ENCODE measurements around the gene TRIM3.
A peak's percentile ranks its signal among the peaks of the same experiment; 100 is the strongest.

Gene TRIM3

DNA sequence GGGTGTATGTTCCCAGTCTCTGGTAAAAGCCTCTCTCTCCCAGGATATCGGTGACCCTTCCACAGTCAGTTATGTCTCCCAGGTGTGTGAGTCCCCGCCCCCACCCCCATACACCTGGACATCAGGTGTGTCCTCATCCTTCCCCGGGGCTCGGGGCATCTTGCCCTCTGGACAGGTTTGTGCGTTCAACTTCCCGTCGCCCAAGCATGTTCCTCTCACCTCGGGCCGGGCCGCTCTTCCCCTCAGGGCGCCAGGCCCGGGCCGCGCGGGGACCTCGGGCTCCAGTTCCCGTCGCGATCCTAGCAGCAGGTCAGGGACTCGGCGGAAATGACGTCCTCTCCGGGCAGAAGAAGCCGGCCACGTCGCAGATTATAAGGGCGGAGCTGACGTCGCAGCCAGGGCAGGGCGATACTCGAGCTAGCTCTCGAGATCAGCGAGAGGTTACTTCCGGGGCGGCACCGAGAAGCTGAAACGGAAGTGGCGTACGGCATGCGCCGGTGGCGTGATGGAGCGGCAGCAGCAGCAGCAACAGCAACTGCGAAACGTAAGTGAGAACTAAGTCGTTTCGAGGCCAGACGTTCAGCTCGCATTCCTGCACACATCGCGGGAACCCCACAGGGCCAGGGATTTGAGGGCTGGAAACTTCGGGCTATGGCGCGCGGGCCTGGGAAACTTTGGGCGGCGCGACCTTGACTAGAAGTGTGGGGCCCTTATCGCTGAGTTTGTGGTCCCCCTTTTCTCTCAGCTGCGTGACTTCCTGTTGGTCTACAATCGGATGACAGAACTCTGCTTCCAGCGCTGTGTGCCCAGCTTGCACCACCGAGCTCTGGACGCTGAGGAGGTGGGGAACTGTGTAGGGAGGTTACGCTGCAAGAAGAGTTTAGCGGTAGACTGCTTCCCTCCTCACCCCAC is 7.5 kb upstream of the TRIM3 start, which contains the start of the genes ARFIP2 and TIMM10B:
Gene ARFIP2, minus strand, starts transcription at position 320 of the 912 bp plus-strand sequence. CDS start 910 bp downstream, outside the sequence.
Gene TIMM10B, plus strand, starts transcription at position 490 of the 912 bp plus-strand sequence. Its CDS starts 16 bp downstream, at position 506.
- Histone ChIP-seq H3K36me3 (ENCODE audit: control insufficient read depth in 5 of 5, insufficient read depth in 5 of 5, low read length in 5 of 5) (peaks cover 22 to 63% (median 57%) of the 10 kb centered on the region in 5 donors), H3K27ac (ENCODE audit: low read depth, low read length) (peak within 1 kb of the TSS; percentile 90), H3K4me1 (ENCODE audit: control insufficient read depth in 5 of 5, insufficient read depth in 5 of 5, low read length in 5 of 5) (peaks cover 15 to 36% (median 25%) of the 10 kb centered on the region in 5 donors), H3K9me3 (ENCODE audit: control insufficient read depth in 5 of 5, low read length in 5 of 5) (no peaks in the 10 kb centered on the region), H3K9ac (ENCODE audit: low read length in 5 of 5) (peak within 1 kb of the TSS; percentile 69 to 97 (median 94)), H3K27me3 (ENCODE audit: control insufficient read depth in 5 of 5, insufficient read depth in 4 of 5, low read length in 5 of 5) (no peaks in the 10 kb centered on the region), H3K4me3 (ENCODE audit: low read depth in 1 of 5, low read length in 5 of 5) (peak within 1 kb of the TSS; percentile 79 to 96 (median 87))

DNA sequence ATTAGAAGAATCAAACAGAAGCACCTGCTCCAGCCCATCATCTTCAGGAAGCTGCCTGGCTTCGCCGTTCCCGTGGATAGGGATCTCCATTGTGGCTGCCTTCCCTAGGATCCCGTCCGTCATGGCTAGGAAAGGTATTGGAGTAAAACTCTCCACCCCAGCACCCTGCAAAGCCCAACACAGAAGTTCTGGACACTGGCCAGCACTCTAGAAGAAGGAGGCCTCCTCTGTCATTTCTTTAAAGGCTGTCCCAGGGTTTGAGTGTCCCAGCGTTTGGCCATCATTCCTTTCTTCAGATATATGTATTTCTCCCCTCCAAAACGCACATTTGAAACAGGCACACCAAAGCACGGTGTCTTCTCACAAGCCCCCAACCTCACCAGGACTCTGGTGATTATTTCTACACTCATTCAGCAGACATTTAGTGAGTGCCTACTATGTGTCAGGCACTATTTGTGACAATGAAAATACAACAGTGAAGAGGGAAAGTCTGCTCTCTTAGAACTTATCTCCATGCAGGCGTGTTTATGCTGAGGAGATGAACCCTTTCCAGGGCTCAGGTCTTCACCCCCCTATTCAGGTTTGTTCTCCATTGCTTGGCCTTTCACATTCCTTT is 6.7 kb upstream of the TRIM3 start:
- Histone ChIP-seq H3K36me3 (ENCODE audit: control insufficient read depth in 5 of 5, insufficient read depth in 5 of 5, low read length in 5 of 5) (peaks cover 14 to 56% (median 48%) of the 10 kb centered on the region in 5 donors), H3K9ac (ENCODE audit: low read length in 5 of 5) (peak overlapping the region; percentile 57 to 97 (median 94)), H3K9me3 (ENCODE audit: control insufficient read depth in 5 of 5, low read length in 5 of 5) (no peaks in the 10 kb centered on the region), H3K4me1 (ENCODE audit: control insufficient read depth in 5 of 5, insufficient read depth in 5 of 5, low read length in 5 of 5) (peaks cover 15 to 39% (median 27%) of the 10 kb centered on the region in 5 donors), H3K4me3 (ENCODE audit: low read depth in 1 of 5, low read length in 5 of 5) (peak overlapping the region; percentile 79 to 93 (median 87)), H3K27me3 (ENCODE audit: control insufficient read depth in 5 of 5, insufficient read depth in 4 of 5, low read length in 5 of 5) (no peaks in the 10 kb centered on the region), H3K27ac (ENCODE audit: low read depth, low read length) (peak overlapping the region; percentile 90)

DNA sequence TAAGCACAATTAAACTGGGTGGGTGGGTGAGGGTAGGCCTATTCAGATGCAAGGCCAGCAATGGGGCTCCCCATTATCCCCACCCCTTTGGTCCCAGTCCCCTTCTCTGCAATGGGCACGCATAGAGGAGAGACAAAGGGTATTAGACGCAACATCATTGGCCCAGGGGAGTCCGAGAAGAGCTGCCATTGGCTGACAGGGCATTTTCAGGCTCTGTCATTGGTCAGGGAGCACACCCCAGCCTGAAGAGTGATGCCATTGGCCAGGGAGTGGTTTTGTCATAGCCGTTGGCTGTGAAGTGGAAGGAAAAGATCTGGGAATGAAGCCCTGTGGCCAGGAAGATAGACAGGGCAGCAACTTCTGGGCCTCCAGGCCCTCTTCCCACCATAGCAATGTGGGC is 2.8 kb upstream of the TRIM3 start:
- Histone ChIP-seq H3K9ac (ENCODE audit: low read length in 5 of 5) (no peak overlapping the region), H3K36me3 (ENCODE audit: control insufficient read depth in 5 of 5, insufficient read depth in 5 of 5, low read length in 5 of 5) (peaks cover 0 to 30% (median 28%) of the 10 kb centered on the region in 5 donors), H3K9me3 (ENCODE audit: control insufficient read depth in 5 of 5, low read length in 5 of 5) (no peaks in the 10 kb centered on the region), H3K27ac (ENCODE audit: low read depth, low read length) (no peak overlapping the region), H3K4me1 (ENCODE audit: control insufficient read depth in 5 of 5, insufficient read depth in 5 of 5, low read length in 5 of 5) (peaks cover 7 to 43% (median 34%) of the 10 kb centered on the region in 5 donors), H3K4me3 (ENCODE audit: low read depth in 1 of 5, low read length in 5 of 5) (no peak overlapping the region), H3K27me3 (ENCODE audit: control insufficient read depth in 5 of 5, insufficient read depth in 4 of 5, low read length in 5 of 5) (no peaks in the 10 kb centered on the region)

DNA sequence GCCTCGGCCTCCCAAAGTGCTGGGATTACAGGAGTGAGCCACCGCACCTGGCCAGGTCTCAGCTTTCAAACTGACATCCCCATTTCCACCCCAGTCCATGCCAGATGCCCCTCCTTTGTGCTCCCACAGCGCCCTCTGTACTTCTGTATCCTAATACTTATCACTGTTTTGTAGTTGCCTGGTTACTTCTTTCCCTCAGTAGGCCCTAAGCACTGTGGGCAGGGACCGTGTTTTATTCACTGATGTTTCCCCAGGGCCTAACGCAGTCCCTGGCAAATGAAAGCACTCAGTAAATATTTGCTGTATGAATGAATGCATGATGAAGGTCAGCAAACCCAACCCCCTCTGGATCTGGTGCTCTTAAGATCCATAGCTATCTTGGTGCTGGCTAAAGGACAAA is 2.2 kb upstream of the TRIM3 start:
- H3K9ac ChIP-seq (ENCODE audit: low read length in 5 of 5), result no peak overlapping the region
- peaks cover 0 to 30% (median 28%) of the 10 kb centered on the region in 5 donors for H3K36me3 ChIP-seq (ENCODE audit: control insufficient read depth in 5 of 5, insufficient read depth in 5 of 5, low read length in 5 of 5)
- H3K27ac ChIP-seq (ENCODE audit: low read depth, low read length), result no peak overlapping the region
- H3K4me1 ChIP-seq (ENCODE audit: control insufficient read depth in 5 of 5, insufficient read depth in 5 of 5, low read length in 5 of 5), result peaks cover 7 to 41% (median 32%) of the 10 kb centered on the region in 5 donors
- H3K9me3 ChIP-seq (ENCODE audit: control insufficient read depth in 5 of 5, low read length in 5 of 5), result no peaks in the 10 kb centered on the region
- no peak overlapping the region for H3K4me3 ChIP-seq (ENCODE audit: low read depth in 1 of 5, low read length in 5 of 5)
- no peaks in the 10 kb centered on the region for H3K27me3 ChIP-seq (ENCODE audit: control insufficient read depth in 5 of 5, insufficient read depth in 4 of 5, low read length in 5 of 5)

DNA sequence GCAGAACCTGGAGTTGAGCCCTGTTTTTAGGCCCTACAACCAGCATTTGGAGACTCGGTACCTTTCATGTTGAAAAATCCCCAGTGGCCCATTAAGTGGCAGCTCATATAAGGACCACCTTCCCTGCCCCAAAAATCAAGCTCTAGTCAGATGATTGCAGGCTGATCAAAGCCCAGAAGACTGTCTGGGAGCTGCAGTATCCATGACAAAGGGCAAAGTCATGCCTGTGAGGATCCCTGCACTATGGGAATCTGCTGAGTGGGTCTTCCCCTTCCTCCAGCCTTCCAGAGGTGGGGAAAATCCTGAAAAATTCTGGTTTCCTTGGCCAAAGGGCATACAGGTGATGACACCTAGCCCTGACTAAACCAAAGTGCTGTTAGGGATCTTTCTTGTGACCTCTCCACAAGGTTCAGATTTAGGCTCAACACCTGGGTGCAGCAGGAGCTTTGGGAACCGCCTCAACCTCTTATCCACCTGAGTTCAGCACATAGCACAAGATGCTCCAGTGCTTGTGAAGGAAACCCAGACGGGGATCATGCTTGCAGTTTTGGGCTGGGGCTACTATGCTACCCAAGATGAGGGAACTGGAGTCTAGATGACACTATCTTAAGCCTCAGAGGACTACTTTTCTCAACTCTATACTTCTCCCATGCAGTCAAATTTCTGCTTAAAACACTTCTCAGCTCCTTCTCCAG is 1.2 kb upstream of the TRIM3 start:
- Histone ChIP-seq H3K27me3 (ENCODE audit: control insufficient read depth in 5 of 5, insufficient read depth in 4 of 5, low read length in 5 of 5) (no peaks in the 10 kb centered on the region), H3K9ac (ENCODE audit: low read length in 5 of 5) (peak overlapping the region in 3 of 5 donors; percentile 57 to 90 (median 80)), H3K4me3 (ENCODE audit: low read depth in 1 of 5, low read length in 5 of 5) (peak overlapping the region in 1 of 5 donors; percentile 72), H3K27ac (ENCODE audit: low read depth, low read length) (peak overlapping the region; percentile 91), H3K36me3 (ENCODE audit: control insufficient read depth in 5 of 5, insufficient read depth in 5 of 5, low read length in 5 of 5) (peaks cover 0 to 30% (median 28%) of the 10 kb centered on the region in 5 donors), H3K4me1 (ENCODE audit: control insufficient read depth in 5 of 5, insufficient read depth in 5 of 5, low read length in 5 of 5) (peaks cover 3 to 31% (median 23%) of the 10 kb centered on the region in 5 donors), H3K9me3 (ENCODE audit: control insufficient read depth in 5 of 5, low read length in 5 of 5) (no peaks in the 10 kb centered on the region)

DNA sequence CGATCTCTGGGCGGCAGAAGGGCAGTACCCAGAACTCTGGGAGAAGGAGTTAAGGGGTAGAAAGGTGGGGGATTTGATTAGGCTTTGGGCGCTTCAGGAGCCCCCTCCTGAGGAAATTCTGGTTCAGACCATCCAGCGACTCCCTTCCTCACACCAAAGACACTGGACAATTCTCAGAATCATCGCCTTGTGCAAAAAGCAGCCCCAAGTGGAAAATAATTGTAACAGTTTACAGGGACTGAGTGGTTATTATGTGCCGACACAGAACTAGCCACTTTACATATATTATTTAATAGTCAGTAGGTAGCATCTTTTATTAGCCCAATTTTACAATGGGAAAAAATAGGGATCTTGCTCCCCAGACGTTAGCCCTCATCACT is 662 bp upstream of the TRIM3 start:
- Histone ChIP-seq H3K4me3 (ENCODE audit: low read depth in 1 of 5, low read length in 5 of 5) (peak overlapping the region; percentile 58 to 73 (median 66)), H3K27me3 (ENCODE audit: control insufficient read depth in 5 of 5, insufficient read depth in 4 of 5, low read length in 5 of 5) (no peaks in the 10 kb centered on the region), H3K9me3 (ENCODE audit: control insufficient read depth in 5 of 5, low read length in 5 of 5) (no peaks in the 10 kb centered on the region), H3K9ac (ENCODE audit: low read length in 5 of 5) (peak overlapping the region; percentile 57 to 90 (median 80)), H3K4me1 (ENCODE audit: control insufficient read depth in 5 of 5, insufficient read depth in 5 of 5, low read length in 5 of 5) (peaks cover 3 to 32% (median 25%) of the 10 kb centered on the region in 5 donors), H3K36me3 (ENCODE audit: control insufficient read depth in 5 of 5, insufficient read depth in 5 of 5, low read length in 5 of 5) (peaks cover 0 to 30% (median 28%) of the 10 kb centered on the region in 5 donors), H3K27ac (ENCODE audit: low read depth, low read length) (peak overlapping the region; percentile 91)

DNA sequence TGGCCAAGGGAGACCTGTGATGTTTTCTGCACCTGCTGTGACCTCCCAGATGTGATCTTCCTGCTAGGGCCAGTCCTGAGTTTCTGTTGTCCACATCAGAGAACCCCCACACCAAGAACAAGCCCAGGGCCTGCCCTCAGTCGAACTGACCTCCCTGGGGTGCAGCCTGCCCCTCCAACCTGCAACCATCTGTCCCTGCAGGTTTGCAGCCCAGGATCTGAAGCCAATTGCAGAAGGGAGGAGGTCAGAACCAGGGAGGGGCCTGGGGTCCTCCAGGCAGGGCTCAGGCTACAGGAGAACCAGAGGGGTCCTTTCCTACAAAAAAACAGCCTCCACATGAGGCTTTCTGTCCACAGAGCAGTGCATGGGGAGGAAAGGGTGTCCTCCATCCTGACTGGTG is 807 bp downstream of the TRIM3 start:
- Histone ChIP-seq H3K9me3 (ENCODE audit: control insufficient read depth in 5 of 5, low read length in 5 of 5) (no peaks in the 10 kb centered on the region), H3K4me3 (ENCODE audit: low read depth in 1 of 5, low read length in 5 of 5) (peak overlapping the region; percentile 58 to 87 (median 80)), H3K9ac (ENCODE audit: low read length in 5 of 5) (peak overlapping the region in 3 of 5 donors; percentile 2 to 31 (median 26)), H3K27ac (ENCODE audit: low read depth, low read length) (no peak overlapping the region), H3K36me3 (ENCODE audit: control insufficient read depth in 5 of 5, insufficient read depth in 5 of 5, low read length in 5 of 5) (peaks cover 0 to 16% (median 15%) of the 10 kb centered on the region in 5 donors), H3K4me1 (ENCODE audit: control insufficient read depth in 5 of 5, insufficient read depth in 5 of 5, low read length in 5 of 5) (peaks cover 5 to 41% (median 33%) of the 10 kb centered on the region in 5 donors), H3K27me3 (ENCODE audit: control insufficient read depth in 5 of 5, insufficient read depth in 4 of 5, low read length in 5 of 5) (no peaks in the 10 kb centered on the region)

DNA sequence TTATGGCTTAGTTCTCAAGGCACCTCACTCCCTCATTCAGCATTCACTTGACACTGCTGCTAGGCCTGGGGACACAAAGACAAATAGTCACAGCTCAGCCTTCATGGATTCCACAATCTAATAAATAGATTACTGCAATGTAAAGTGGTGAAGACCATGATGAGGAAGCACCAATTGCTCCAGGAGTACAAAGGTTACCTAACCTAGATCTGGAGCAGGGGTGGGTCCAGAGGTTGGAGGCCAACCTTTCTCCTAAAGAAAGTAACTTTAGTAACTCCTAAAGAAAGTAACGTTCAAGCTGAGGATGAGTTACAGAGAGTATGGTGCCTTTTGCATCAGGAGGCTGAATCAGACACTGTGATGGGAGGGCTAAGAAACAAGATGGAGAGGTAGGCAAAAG is 4.1 kb downstream of the TRIM3 start:
- peak overlapping the region in 1 of 5 donors; percentile 43 for H3K9ac ChIP-seq (ENCODE audit: low read length in 5 of 5)
- H3K36me3 ChIP-seq (ENCODE audit: control insufficient read depth in 5 of 5, insufficient read depth in 5 of 5, low read length in 5 of 5), result peaks cover 0 to 16% (median 8%) of the 10 kb centered on the region in 5 donors
- no peaks in the 10 kb centered on the region for H3K9me3 ChIP-seq (ENCODE audit: control insufficient read depth in 5 of 5, low read length in 5 of 5)
- peak overlapping the region; percentile 19 for H3K27ac ChIP-seq (ENCODE audit: low read depth, low read length)
- H3K27me3 ChIP-seq (ENCODE audit: control insufficient read depth in 5 of 5, insufficient read depth in 4 of 5, low read length in 5 of 5), result no peaks in the 10 kb centered on the region
- H3K4me1 ChIP-seq (ENCODE audit: control insufficient read depth in 5 of 5, insufficient read depth in 5 of 5, low read length in 5 of 5), result peaks cover 5 to 32% (median 27%) of the 10 kb centered on the region in 5 donors
- H3K4me3 ChIP-seq (ENCODE audit: low read depth in 1 of 5, low read length in 5 of 5), result no peak overlapping the region

DNA sequence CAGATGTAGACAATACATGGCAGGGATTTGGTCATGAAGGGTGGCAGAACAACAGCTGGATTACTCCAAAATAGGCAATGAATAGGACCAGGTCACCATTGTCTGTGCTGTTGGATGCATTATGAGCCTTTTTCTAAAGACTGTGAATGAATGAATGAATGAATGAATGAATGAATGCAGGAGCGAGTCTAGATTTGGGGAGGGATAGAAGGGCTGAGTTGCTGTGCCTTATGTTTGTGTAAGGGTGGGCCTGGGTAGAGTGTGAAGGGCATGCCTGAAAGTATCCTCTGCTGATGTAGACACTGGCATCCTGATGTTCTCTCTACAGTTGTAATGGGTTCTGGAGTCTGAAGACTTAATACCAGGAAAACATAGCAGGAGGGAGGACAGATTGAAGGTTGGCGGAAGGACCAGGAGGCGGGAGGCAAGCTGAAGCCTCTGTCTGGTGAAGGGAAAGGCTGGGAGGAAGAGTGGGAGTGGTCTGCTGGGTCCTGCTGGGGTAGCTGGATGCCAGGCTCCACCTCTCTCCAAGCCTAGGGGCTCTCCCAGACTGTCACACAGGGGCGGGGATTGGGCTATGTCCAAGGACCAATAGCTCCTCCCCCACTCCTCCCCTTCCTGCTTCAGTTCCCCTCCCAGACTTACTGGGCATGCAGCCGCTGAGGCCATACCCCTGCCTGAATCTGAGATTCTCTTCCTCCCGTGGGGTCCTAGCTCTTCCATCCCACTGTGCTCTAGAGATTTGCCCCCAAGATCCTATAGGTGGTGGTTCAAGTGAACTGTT is 4.8 kb downstream of the TRIM3 start:
- peak overlapping the region in 1 of 5 donors; percentile 43 for H3K9ac ChIP-seq (ENCODE audit: low read length in 5 of 5)

More for the DNA sequence above, 4.8 kb downstream of the TRIM3 start:
- Histone ChIP-seq H3K36me3 (ENCODE audit: control insufficient read depth in 5 of 5, insufficient read depth in 5 of 5, low read length in 5 of 5) (peaks cover 4 to 23% (median 15%) of the 10 kb centered on the region in 5 donors), H3K27ac (ENCODE audit: low read depth, low read length) (peak overlapping the region; percentile 32), H3K4me1 (ENCODE audit: control insufficient read depth in 5 of 5, insufficient read depth in 5 of 5, low read length in 5 of 5) (peaks cover 5 to 26% (median 21%) of the 10 kb centered on the region in 5 donors), H3K9me3 (ENCODE audit: control insufficient read depth in 5 of 5, low read length in 5 of 5) (no peaks in the 10 kb centered on the region), H3K27me3 (ENCODE audit: control insufficient read depth in 5 of 5, insufficient read depth in 4 of 5, low read length in 5 of 5) (no peaks in the 10 kb centered on the region), H3K4me3 (ENCODE audit: low read depth in 1 of 5, low read length in 5 of 5) (peak overlapping the region in 1 of 5 donors; percentile 19)

All from subcutaneous abdominal adipose tissue (tissue), 5 donors.